Breast epithelium (tissue), 3 donors: ENCODE results near the gene MYOF.

Source experiments
- CTCF ChIP-seq, 3 donors: fragments of 450-650 bp; IDR thresholded peaks; one replicate each; pipeline ENCODE4 v1.5.1; 2016 to 2017; ENCODE audit warnings: antibody characterized with exemption in 3 of 3, mild to moderate bottlenecking in 3 of 3, moderate library complexity in 3 of 3
- POLR2A ChIP-seq: fragments of 450-650 bp; IDR thresholded peaks from one replicate; pipeline ENCODE4 v1.6.1; 2016; ENCODE audit warnings: antibody characterized with exemption, mild to moderate bottlenecking, moderate library complexity
- POLR2AphosphoS5 ChIP-seq, 3 donors: sonication (generic); formaldehyde crosslinking; IDR thresholded peaks; one replicate each; pipeline ENCODE4 v1.6.1; 2017; ENCODE audit warnings: antibody characterized with exemption in 3 of 3

GRCh38 chr10:93259126-93259525, 223.0 kb downstream of the MYOF start:
- no peak for TF ChIP-seq POLR2A
- no peak for TF ChIP-seq CTCF (IDR thresholded peaks at IDR 0.05)
- no peak for TF ChIP-seq POLR2AphosphoS5 (IDR thresholded peaks at IDR 0.05)
